Measurements from ENCODE around the gene DZANK1. TPM values are rescaled to one million over a fixed set of nuclear protein-coding genes. Genes with fewer than 3 reads are reported as not detected.
A peak's percentile ranks its signal among the peaks of the same experiment; 100 is the strongest.

Gene DZANK1
- total and polyA plus RNA-seq, 2 experiments from 2014 or later: 7.9 to 8.3 TPM

DNA sequence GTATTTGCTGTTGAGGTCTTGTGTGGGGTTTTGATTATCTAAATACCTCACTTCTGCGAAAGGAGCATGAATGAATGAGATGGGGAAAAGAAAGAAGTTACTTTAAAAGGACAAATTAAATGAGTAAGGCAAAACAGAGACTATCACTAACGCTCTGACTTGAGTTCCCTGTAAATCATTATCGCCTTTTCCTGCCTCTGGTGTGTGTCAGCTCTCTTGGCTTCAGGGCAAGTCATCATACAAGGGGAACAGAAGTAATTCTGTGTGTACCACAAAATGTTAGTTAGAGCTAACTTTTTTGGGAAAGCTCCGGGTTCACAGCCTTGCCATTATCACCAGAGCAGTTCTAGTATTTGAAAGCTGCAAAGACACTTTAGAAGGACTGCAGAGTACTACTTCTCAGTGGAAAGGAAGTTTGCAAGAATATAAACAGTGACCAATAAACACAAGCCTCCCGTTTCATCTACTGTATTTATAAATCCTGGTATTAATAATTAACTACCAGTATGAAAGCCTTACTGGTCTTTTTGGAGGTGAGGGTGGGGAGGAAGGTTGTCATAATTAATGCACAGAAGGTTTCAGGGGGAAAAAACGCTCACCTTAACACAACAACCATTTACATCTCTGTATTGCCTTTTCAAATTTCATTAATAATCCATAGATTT, 1.2 kb downstream of the DZANK1 start:
- no peaks in the 10 kb centered on the region for H3F3A ChIP-seq (replicated peaks; ENCODE audit: low read depth)
- TF ChIP-seq CTCF (conservative IDR thresholded peaks at IDR 0.05; ENCODE audit: low read depth in 2 of 2) (no peak), CREB1 (CRISPR knock-in tag; IDR thresholded peaks at IDR 0.05; ENCODE audit: low read depth) (no peak), EZH2 (IDR thresholded peaks at IDR 0.05; ENCODE audit: low read depth, unreplicated experiment) (no peak), JUNB (IDR thresholded peaks at IDR 0.05; ENCODE audit: unreplicated experiment) (no peak), STAT1 (IDR thresholded peaks at IDR 0.05; ENCODE audit: unreplicated experiment) (no peak), EZH2phosphoT487 (IDR thresholded peaks at IDR 0.05; ENCODE audit: unreplicated experiment) (no peak), NANOG (IDR thresholded peaks at IDR 0.05; ENCODE audit: borderline replicate concordance) (no peak), POLR2AphosphoS5 (IDR thresholded peaks at IDR 0.05; ENCODE audit: low read depth) (no peak), ZNF331 (CRISPR knock-in tag; IDR thresholded peaks at IDR 0.05; ENCODE audit: low read depth) (no peak), ZNF114 (CRISPR knock-in tag; IDR thresholded peaks at IDR 0.05) (no peak)
- TF ChIP-seq, protein P1, sequence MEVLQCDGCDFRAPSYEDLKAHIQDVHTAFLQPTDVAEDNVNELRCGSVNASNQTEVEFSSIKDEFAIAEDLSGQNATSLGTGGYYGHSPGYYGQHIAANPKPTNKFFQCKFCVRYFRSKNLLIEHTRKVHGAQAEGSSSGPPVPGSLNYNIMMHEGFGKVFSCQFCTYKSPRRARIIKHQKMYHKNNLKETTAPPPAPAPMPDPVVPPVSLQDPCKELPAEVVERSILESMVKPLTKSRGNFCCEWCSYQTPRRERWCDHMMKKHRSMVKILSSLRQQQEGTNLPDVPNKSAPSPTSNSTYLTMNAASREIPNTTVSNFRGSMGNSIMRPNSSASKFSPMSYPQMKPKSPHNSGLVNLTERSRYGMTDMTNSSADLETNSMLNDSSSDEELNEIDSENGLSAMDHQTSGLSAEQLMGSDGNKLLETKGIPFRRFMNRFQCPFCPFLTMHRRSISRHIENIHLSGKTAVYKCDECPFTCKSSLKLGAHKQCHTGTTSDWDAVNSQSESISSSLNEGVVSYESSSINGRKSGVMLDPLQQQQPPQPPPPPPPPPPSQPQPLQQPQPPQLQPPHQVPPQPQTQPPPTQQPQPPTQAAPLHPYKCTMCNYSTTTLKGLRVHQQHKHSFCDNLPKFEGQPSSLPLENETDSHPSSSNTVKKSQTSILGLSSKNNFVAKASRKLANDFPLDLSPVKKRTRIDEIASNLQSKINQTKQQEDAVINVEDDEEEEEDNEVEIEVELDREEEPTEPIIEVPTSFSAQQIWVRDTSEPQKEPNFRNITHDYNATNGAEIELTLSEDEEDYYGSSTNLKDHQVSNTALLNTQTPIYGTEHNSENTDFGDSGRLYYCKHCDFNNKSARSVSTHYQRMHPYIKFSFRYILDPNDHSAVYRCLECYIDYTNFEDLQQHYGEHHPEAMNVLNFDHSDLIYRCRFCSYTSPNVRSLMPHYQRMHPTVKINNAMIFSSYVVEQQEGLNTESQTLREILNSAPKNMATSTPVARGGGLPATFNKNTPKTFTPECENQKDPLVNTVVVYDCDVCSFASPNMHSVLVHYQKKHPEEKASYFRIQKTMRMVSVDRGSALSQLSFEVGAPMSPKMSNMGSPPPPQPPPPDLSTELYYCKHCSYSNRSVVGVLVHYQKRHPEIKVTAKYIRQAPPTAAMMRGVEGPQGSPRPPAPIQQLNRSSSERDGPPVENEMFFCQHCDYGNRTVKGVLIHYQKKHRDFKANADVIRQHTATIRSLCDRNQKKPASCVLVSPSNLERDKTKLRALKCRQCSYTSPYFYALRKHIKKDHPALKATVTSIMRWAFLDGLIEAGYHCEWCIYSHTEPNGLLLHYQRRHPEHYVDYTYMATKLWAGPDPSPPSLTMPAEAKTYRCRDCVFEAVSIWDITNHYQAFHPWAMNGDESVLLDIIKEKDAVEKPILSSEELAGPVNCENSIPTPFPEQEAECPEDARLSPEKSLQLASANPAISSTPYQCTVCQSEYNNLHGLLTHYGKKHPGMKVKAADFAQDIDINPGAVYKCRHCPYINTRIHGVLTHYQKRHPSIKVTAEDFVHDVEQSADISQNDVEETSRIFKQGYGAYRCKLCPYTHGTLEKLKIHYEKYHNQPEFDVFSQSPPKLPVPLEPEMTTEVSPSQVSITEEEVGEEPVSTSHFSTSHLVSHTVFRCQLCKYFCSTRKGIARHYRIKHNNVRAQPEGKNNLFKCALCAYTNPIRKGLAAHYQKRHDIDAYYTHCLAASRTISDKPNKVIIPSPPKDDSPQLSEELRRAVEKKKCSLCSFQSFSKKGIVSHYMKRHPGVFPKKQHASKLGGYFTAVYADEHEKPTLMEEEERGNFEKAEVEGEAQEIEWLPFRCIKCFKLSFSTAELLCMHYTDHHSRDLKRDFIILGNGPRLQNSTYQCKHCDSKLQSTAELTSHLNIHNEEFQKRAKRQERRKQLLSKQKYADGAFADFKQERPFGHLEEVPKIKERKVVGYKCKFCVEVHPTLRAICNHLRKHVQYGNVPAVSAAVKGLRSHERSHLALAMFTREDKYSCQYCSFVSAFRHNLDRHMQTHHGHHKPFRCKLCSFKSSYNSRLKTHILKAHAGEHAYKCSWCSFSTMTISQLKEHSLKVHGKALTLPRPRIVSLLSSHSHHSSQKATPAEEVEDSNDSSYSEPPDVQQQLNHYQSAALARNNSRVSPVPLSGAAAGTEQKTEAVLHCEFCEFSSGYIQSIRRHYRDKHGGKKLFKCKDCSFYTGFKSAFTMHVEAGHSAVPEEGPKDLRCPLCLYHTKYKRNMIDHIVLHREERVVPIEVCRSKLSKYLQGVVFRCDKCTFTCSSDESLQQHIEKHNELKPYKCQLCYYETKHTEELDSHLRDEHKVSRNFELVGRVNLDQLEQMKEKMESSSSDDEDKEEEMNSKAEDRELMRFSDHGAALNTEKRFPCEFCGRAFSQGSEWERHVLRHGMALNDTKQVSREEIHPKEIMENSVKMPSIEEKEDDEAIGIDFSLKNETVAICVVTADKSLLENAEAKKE (CRISPR knock-in tag; IDR thresholded peaks at IDR 0.05): no peak
- TF ChIP-seq, protein P2, sequence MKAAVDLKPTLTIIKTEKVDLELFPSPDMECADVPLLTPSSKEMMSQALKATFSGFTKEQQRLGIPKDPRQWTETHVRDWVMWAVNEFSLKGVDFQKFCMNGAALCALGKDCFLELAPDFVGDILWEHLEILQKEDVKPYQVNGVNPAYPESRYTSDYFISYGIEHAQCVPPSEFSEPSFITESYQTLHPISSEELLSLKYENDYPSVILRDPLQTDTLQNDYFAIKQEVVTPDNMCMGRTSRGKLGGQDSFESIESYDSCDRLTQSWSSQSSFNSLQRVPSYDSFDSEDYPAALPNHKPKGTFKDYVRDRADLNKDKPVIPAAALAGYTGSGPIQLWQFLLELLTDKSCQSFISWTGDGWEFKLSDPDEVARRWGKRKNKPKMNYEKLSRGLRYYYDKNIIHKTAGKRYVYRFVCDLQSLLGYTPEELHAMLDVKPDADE (IDR thresholded peaks at IDR 0.05): no peak
- TF ChIP-seq, protein P3, sequence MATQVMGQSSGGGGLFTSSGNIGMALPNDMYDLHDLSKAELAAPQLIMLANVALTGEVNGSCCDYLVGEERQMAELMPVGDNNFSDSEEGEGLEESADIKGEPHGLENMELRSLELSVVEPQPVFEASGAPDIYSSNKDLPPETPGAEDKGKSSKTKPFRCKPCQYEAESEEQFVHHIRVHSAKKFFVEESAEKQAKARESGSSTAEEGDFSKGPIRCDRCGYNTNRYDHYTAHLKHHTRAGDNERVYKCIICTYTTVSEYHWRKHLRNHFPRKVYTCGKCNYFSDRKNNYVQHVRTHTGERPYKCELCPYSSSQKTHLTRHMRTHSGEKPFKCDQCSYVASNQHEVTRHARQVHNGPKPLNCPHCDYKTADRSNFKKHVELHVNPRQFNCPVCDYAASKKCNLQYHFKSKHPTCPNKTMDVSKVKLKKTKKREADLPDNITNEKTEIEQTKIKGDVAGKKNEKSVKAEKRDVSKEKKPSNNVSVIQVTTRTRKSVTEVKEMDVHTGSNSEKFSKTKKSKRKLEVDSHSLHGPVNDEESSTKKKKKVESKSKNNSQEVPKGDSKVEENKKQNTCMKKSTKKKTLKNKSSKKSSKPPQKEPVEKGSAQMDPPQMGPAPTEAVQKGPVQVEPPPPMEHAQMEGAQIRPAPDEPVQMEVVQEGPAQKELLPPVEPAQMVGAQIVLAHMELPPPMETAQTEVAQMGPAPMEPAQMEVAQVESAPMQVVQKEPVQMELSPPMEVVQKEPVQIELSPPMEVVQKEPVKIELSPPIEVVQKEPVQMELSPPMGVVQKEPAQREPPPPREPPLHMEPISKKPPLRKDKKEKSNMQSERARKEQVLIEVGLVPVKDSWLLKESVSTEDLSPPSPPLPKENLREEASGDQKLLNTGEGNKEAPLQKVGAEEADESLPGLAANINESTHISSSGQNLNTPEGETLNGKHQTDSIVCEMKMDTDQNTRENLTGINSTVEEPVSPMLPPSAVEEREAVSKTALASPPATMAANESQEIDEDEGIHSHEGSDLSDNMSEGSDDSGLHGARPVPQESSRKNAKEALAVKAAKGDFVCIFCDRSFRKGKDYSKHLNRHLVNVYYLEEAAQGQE (IDR thresholded peaks at IDR 0.05; ENCODE audit: unreplicated experiment): no peak
- Mint-ChIP-seq H3K27ac (peak overlapping the region; percentile 100; the same call in 1 of the 2 replicates), H3K4me1 (peaks cover 10% of the 10 kb centered on the region), H3K9me3 (no peaks in the 10 kb centered on the region), H3K27me3 (ENCODE audit: insufficient read depth, low read depth, poor library complexity) (peaks cover 9% of the 10 kb centered on the region), H3K36me3 (ENCODE audit: low read depth) (no peaks in the 10 kb centered on the region), H3K4me3 (peak overlapping the region; percentile 97)
- DNase-seq (ENCODE audit: low spot score) (no peak), ATAC-seq (no peak)
- peak overlapping the region; percentile 94 for H3K4me2 ChIP-seq
- H3K4me1 ChIP-seq (ENCODE audit: insufficient read depth): peaks cover 11% of the 10 kb centered on the region
- H3K36me3 ChIP-seq (ENCODE audit: insufficient read depth): no peaks in the 10 kb centered on the region
- no peaks in the 10 kb centered on the region for H4K20me1 ChIP-seq (replicated peaks; ENCODE audit: insufficient read depth)
- H2AFZ ChIP-seq: no peak overlapping the region
- no peaks in the 10 kb centered on the region for H3K27me3 ChIP-seq (ENCODE audit: insufficient read depth)
- H3K9me2 ChIP-seq (ENCODE audit: insufficient read depth): no peaks in the 10 kb centered on the region
- peak overlapping the region; percentile 91 for H3K4me3 ChIP-seq
- H3K27ac ChIP-seq (ENCODE audit: low read depth): peak overlapping the region; percentile 82
- peaks cover 32% of the 10 kb centered on the region for H3K79me2 ChIP-seq (replicated peaks; ENCODE audit: insufficient read depth)
